ENCODE data around the gene SLC4A4. TPM values are rescaled to one million over a fixed set of nuclear protein-coding genes. Genes with fewer than 3 reads are reported as not detected.

The SLC4A4 gene
- total RNA-seq, 1 donor from 2014 or later = 4.9 TPM

- Mint-ChIP-seq H3K9me3 (no peaks in the 10 kb centered on the region), H3K27me3 (ENCODE audit: low read depth) (no peaks in the 10 kb centered on the region), H3K4me3 (no peak overlapping the region), H3K27ac (no peak overlapping the region), H3K36me3 (no peaks in the 10 kb centered on the region), H3K4me1 (no peaks in the 10 kb centered on the region)
- DNase-seq (ENCODE audit: low spot score in 2 of 2, unreplicated experiment in 2 of 2) = no peak
- TF ChIP-seq CTCF (IDR thresholded peaks at IDR 0.05; ENCODE audit: unreplicated experiment) = no peak
These were observed 118.0 kb downstream of the SLC4A4 start for GRCh38 chr4:71456841-71457240.

GRCh38 chr4:71460371-71460770 is 121.6 kb downstream of the SLC4A4 start:
- TF ChIP-seq CTCF (IDR thresholded peaks at IDR 0.05; ENCODE audit: unreplicated experiment) = no peak
- no peak for DNase-seq (ENCODE audit: low spot score in 2 of 2, unreplicated experiment in 2 of 2)
- no peaks in the 10 kb centered on the region for H3K27me3 Mint-ChIP-seq (ENCODE audit: low read depth)
- no peak overlapping the region for H3K27ac Mint-ChIP-seq
- H3K9me3 Mint-ChIP-seq = no peaks in the 10 kb centered on the region
- no peaks in the 10 kb centered on the region for H3K36me3 Mint-ChIP-seq
- no peaks in the 10 kb centered on the region for H3K4me1 Mint-ChIP-seq
- H3K4me3 Mint-ChIP-seq = no peak overlapping the region

GRCh38 chr4:71461422-71461821 is 122.6 kb downstream of the SLC4A4 start:
- TF ChIP-seq CTCF (IDR thresholded peaks at IDR 0.05; ENCODE audit: unreplicated experiment) = no peak
- Mint-ChIP-seq H3K4me3 (no peak overlapping the region), H3K27ac (no peak overlapping the region), H3K4me1 (no peaks in the 10 kb centered on the region), H3K9me3 (no peaks in the 10 kb centered on the region), H3K27me3 (ENCODE audit: low read depth) (no peaks in the 10 kb centered on the region), H3K36me3 (no peaks in the 10 kb centered on the region)
- no peak for DNase-seq (ENCODE audit: low spot score in 2 of 2, unreplicated experiment in 2 of 2)

- no peaks in the 10 kb centered on the region for H3K36me3 Mint-ChIP-seq
- H3K9me3 Mint-ChIP-seq = no peaks in the 10 kb centered on the region
- H3K27me3 Mint-ChIP-seq (ENCODE audit: low read depth) = no peaks in the 10 kb centered on the region
- TF ChIP-seq CTCF (IDR thresholded peaks at IDR 0.05; ENCODE audit: unreplicated experiment) = no peak
- H3K27ac Mint-ChIP-seq = no peak overlapping the region
- peaks cover 15% of the 10 kb centered on the region for H3K4me1 Mint-ChIP-seq
- DNase-seq (ENCODE audit: low spot score in 2 of 2, unreplicated experiment in 2 of 2) = no peak
- H3K4me3 Mint-ChIP-seq = no peak overlapping the region
These were observed 128.0 kb downstream of the SLC4A4 start for GRCh38 chr4:71466775-71467174.

- Mint-ChIP-seq H3K36me3 (no peaks in the 10 kb centered on the region), H3K27me3 (ENCODE audit: low read depth) (no peaks in the 10 kb centered on the region), H3K4me3 (no peak overlapping the region), H3K9me3 (no peaks in the 10 kb centered on the region), H3K27ac (no peak overlapping the region), H3K4me1 (peaks cover 15% of the 10 kb centered on the region)
- no peak for DNase-seq (ENCODE audit: low spot score in 2 of 2, unreplicated experiment in 2 of 2)
- no peak for TF ChIP-seq CTCF (IDR thresholded peaks at IDR 0.05; ENCODE audit: unreplicated experiment)
These were observed 129.4 kb downstream of the SLC4A4 start for GRCh38 chr4:71468116-71468710.

- Mint-ChIP-seq H3K9me3 (no peaks in the 10 kb centered on the region), H3K36me3 (no peaks in the 10 kb centered on the region), H3K27me3 (ENCODE audit: low read depth) (no peaks in the 10 kb centered on the region), H3K4me3 (no peak overlapping the region), H3K4me1 (peaks cover 15% of the 10 kb centered on the region), H3K27ac (no peak overlapping the region)
- no peak for TF ChIP-seq CTCF (IDR thresholded peaks at IDR 0.05; ENCODE audit: unreplicated experiment)
- DNase-seq (ENCODE audit: low spot score in 2 of 2, unreplicated experiment in 2 of 2) = no peak
These were observed 130.7 kb downstream of the SLC4A4 start for GRCh38 chr4:71469541-71469940.

All from mesothelial cell of epicardium (in vitro differentiated cells).